Measurements from ENCODE around the gene TRPM3.

DNA sequence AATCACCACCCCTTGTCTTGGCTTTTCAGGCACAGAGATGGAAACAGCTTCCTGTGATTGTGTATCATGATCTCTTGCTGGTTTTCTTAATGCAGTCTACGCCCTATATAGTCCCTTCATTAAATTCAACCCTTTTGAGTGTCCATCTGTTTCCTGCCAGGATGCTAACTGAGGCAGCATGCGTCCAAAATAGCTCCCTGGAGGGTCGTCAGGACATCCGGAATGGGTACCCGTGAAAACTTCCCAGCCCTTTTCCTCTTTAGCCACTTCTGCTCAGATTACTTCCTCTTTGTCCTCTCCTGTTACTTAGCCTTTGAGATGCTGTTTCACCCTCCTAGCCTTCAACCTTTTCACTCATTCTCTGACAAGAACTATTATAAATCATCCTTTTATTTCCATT lies 627.2 kb downstream of the TRPM3 start:
- TF ChIP-seq, protein P1, sequence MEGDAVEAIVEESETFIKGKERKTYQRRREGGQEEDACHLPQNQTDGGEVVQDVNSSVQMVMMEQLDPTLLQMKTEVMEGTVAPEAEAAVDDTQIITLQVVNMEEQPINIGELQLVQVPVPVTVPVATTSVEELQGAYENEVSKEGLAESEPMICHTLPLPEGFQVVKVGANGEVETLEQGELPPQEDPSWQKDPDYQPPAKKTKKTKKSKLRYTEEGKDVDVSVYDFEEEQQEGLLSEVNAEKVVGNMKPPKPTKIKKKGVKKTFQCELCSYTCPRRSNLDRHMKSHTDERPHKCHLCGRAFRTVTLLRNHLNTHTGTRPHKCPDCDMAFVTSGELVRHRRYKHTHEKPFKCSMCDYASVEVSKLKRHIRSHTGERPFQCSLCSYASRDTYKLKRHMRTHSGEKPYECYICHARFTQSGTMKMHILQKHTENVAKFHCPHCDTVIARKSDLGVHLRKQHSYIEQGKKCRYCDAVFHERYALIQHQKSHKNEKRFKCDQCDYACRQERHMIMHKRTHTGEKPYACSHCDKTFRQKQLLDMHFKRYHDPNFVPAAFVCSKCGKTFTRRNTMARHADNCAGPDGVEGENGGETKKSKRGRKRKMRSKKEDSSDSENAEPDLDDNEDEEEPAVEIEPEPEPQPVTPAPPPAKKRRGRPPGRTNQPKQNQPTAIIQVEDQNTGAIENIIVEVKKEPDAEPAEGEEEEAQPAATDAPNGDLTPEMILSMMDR (IDR thresholded peaks at IDR 0.05): no peak
- TF ChIP-seq POLR2A (IDR thresholded peaks at IDR 0.05): no peak

Measured in esophagus squamous epithelium (tissue), 4 donors.